HCT116 (cell line): ENCODE measurements around the gene GRM5. TPM values are rescaled to one million over a fixed set of nuclear protein-coding genes. Genes with fewer than 3 reads are reported as not detected.
"Not testable (repeated sequence)": the region's sequence is repeated elsewhere in the genome, so short reads cannot be mapped to it uniquely, and the experiment has no call there.

Experiments
- ATAC-seq: fragments of 200-7000 bp; cut with Tn5 transposase; 2 replicates; pipeline ENCODE4 v1.9.1; 2020; ENCODE audit warnings: mild to moderate bottlenecking, moderate library complexity
- BruUV-seq: library from RNA; stranded (reverse); fragments of 400-500 nt; replicated peaks from 2 replicates; lab custom pipeline; 2021; lab: Mats Ljungman, UMichigan
- CTCF ChIA-PET: fragments of 300-600 bp; sonication (Branson Sonifier 250); formaldehyde crosslinking; loops from one replicate; lab custom pipeline; 2021; ENCODE audit warnings: antibody characterized with exemption; lab: Charles Lee
- POLR2A ChIA-PET: fragments of 300-600, 350-600 bp; sonication (Branson Sonifier 250); formaldehyde crosslinking; loops from one replicate; lab custom pipeline; 2021; ENCODE audit warnings: antibody characterized with exemption; lab: Charles Lee
- RAD21 ChIA-PET, 2 experiments: fragments of 300-600 bp; sonication (Branson Sonifier 250); formaldehyde crosslinking; loops; one replicate each; lab custom pipeline; 2023; ENCODE audit warnings: low total read pairs in 2 of 2; ENCODE audit not compliant: uncharacterized antibody in 2 of 2, unreplicated experiment in 2 of 2, low non-redundant PET in 1 of 2; lab: Charles Lee
- DNase-seq: peaks from one replicate; pipeline ENCODE4 v3.0.0-alpha.2; 2010; ENCODE audit warnings: low read depth, low spot score
- H2AFZ ChIP-seq: fragments of 200-600 bp; shearing (Covaris generic), sonication (generic); 2 replicates; pipeline ENCODE4 v1.6.1; 2017; ENCODE audit warnings: low read depth, mixed run types, mixed read lengths, antibody characterized with exemption, low read length; ENCODE audit not compliant: poor library complexity, severe bottlenecking
- H3K27ac ChIP-seq: 2 replicates; pipeline ENCODE4 v1.5.1; 2012; ENCODE audit warnings: low read depth, low read length
- H3K27me3 ChIP-seq: fragments of 200-600 bp; sonication (generic); 2 replicates; pipeline ENCODE4 v1.6.1; 2016; ENCODE audit warnings: mixed run types, low read length, mixed read lengths; ENCODE audit not compliant: insufficient read depth
- H3K36me3 ChIP-seq, 2 experiments: fragments of 200-500 bp in 1 of 2; fragments of 200-600 bp in 1 of 2; sonication (Bioruptor generic) in 1 of 2; sonication (generic) in 1 of 2; 2 replicates each; pipeline versions ENCODE4 v1.5.1 to v1.6.1; 2014 to 2016; ENCODE audit warnings: low read length in 2 of 2, inconsistent platforms in 1 of 2, mixed read lengths in 1 of 2, mixed run types in 1 of 2; ENCODE audit not compliant: insufficient read depth in 2 of 2, control insufficient read depth in 1 of 2
- H3K4me1 ChIP-seq, 2 experiments: fragments of 200-600 bp in 1 of 2; sonication (generic) in 1 of 2; 2 replicates each; pipeline versions ENCODE4 v1.5.1 to v1.6.1; 2012 to 2017; ENCODE audit warnings: low read length in 2 of 2, inconsistent platforms in 1 of 2, mild to moderate bottlenecking in 1 of 2, mixed read lengths in 1 of 2, mixed run types in 1 of 2, moderate library complexity in 1 of 2; ENCODE audit not compliant: insufficient read depth in 2 of 2, control insufficient read depth in 1 of 2
- H3K4me2 ChIP-seq: fragments of 200-600 bp; sonication (generic); 2 replicates; pipeline ENCODE4 v1.6.1; 2017; ENCODE audit warnings: mixed run types, low read length, mixed read lengths
- H3K4me3 ChIP-seq, 2 experiments: fragments of 200-600 bp in 1 of 2; sonication (generic) in 1 of 2; replicated peaks in 1 of 2; 2 replicates each; pipeline ENCODE4 v1.5.1; 2011 to 2016; ENCODE audit warnings: low read length in 2 of 2, control low read depth in 1 of 2, low read depth in 1 of 2, mild to moderate bottlenecking in 1 of 2, mixed read lengths in 1 of 2, mixed run types in 1 of 2
- H3K79me2 ChIP-seq: fragments of 200-600 bp; sonication (generic); 2 replicates; pipeline ENCODE4 v1.6.1; 2017; ENCODE audit warnings: mild to moderate bottlenecking, mixed run types, low read length, moderate library complexity, mixed read lengths; ENCODE audit not compliant: insufficient read depth
- H3K9ac ChIP-seq: fragments of 200-600 bp; sonication (generic); 2 replicates; pipeline ENCODE4 v1.6.1; 2016; ENCODE audit warnings: low read length, mixed read lengths
- H3K9me2 ChIP-seq: fragments of 200-600 bp; sonication (generic), shearing (Covaris generic); 2 replicates; pipeline ENCODE4 v1.6.1; 2017; ENCODE audit warnings: mixed run types, mild to moderate bottlenecking, moderate library complexity; ENCODE audit not compliant: insufficient read depth
- H3K9me3 ChIP-seq, 2 experiments: fragments of 200-500 bp in 1 of 2; fragments of 200-600 bp in 1 of 2; sonication (Bioruptor generic) in 1 of 2; sonication (generic) in 1 of 2; 2 replicates each; pipeline ENCODE4 v1.6.1; 2014 to 2017; ENCODE audit warnings: low read length in 2 of 2, mixed read lengths in 2 of 2, inconsistent platforms in 1 of 2, low read depth in 1 of 2, mild to moderate bottlenecking in 1 of 2, mixed run types in 1 of 2, moderate library complexity in 1 of 2; ENCODE audit not compliant: control insufficient read depth in 1 of 2, insufficient read depth in 1 of 2
- H4K20me1 ChIP-seq: fragments of 200-600 bp; sonication (generic), shearing (Covaris generic); 2 replicates; pipeline ENCODE4 v1.6.1; 2017; ENCODE audit warnings: mixed run types, mild to moderate bottlenecking, moderate library complexity; ENCODE audit not compliant: insufficient read depth
- ATF3 ChIP-seq: IDR thresholded peaks from 2 replicates; pipeline ENCODE4 v1.6.1; 2012
- CBX3 ChIP-seq: IDR thresholded peaks from 2 replicates; pipeline ENCODE4 v1.6.1; 2012; ENCODE audit warnings: low read depth
- ELF1 ChIP-seq: IDR thresholded peaks from 2 replicates; pipeline ENCODE4 v1.6.1; 2012; ENCODE audit warnings: low read depth, borderline replicate concordance
- EZH2 ChIP-seq: fragments of 200-600 bp; sonication (generic); IDR thresholded peaks from 2 replicates; pipeline ENCODE4 v1.6.1; 2017; ENCODE audit warnings: antibody characterized with exemption, mixed run types
- POLR2AphosphoS5 ChIP-seq: IDR thresholded peaks from 2 replicates; pipeline ENCODE4 v1.6.1; 2011; ENCODE audit warnings: mild to moderate bottlenecking, low read depth, low read length, moderate library complexity
- RAD21 ChIP-seq: IDR thresholded peaks from 2 replicates; pipeline ENCODE4 v1.6.1; 2012; ENCODE audit warnings: low read depth, mild to moderate bottlenecking
- SIN3A ChIP-seq: IDR thresholded peaks from 2 replicates; pipeline ENCODE4 v1.6.1; 2012; ENCODE audit warnings: low read depth
- SRF ChIP-seq: IDR thresholded peaks from 2 replicates; pipeline ENCODE4 v1.6.1; 2012; ENCODE audit warnings: low read depth
- TCF7L2 ChIP-seq: IDR thresholded peaks from 2 replicates; pipeline ENCODE4 v1.7.0; 2011; ENCODE audit warnings: borderline replicate concordance, inconsistent platforms; ENCODE audit not compliant: insufficient read depth, insufficient read length; ENCODE audit errors: extremely low read depth
- YY1 ChIP-seq: IDR thresholded peaks from 2 replicates; pipeline ENCODE4 v1.6.1; 2011; ENCODE audit warnings: low read length, low read depth, moderate library complexity, mild to moderate bottlenecking; ENCODE audit not compliant: insufficient replicate concordance; ENCODE audit errors: extremely low read depth
- ZFX ChIP-seq: fragments of 450-650 bp; IDR thresholded peaks from 2 replicates; pipeline ENCODE4 v1.6.1; 2017
- ZNF274 ChIP-seq: fragments of 200-500 bp; sonication (Bioruptor generic); IDR thresholded peaks from 2 replicates; pipeline ENCODE4 v1.6.1; 2014; ENCODE audit warnings: mild to moderate bottlenecking, low read depth, low read length, inconsistent platforms
- intact Hi-C: fragments of 100-400 bp; cut with micrococcal nuclease; formaldehyde crosslinking; loops from 2 replicates; pipeline ENCODE4 v1.10.0; 2022
- total RNA-seq: library from RNA; stranded (reverse); gene quantifications from one replicate; pipeline ENCODE4 v1.2.1, GENCODE V29; 2021; ENCODE audit not compliant: unreplicated experiment
- TF ChIP-seq, protein P1 (sequence below): IDR thresholded peaks from 2 replicates; pipeline ENCODE4 v1.6.1; 2012
- TF ChIP-seq, protein P2 (sequence below), 3 experiments: fragments of 200-600 bp in 1 of 3; sonication (generic) in 1 of 3; IDR thresholded peaks in 2 of 3; conservative IDR thresholded peaks in 1 of 3; 2 replicates each; pipeline ENCODE4 v1.5.1; 2012 to 2017; ENCODE audit warnings: low read depth in 2 of 3, low read length in 2 of 3, antibody characterized with exemption in 1 of 3, borderline replicate concordance in 1 of 3, control low read depth in 1 of 3, mild to moderate bottlenecking in 1 of 3, mixed read lengths in 1 of 3, mixed run types in 1 of 3, moderate library complexity in 1 of 3; ENCODE audit not compliant: insufficient read depth in 1 of 3
- TF ChIP-seq, protein P3 (sequence below): IDR thresholded peaks from 2 replicates; pipeline ENCODE4 v1.6.1; 2012; ENCODE audit warnings: low read depth

Gene GRM5
- total RNA-seq, 1 experiment from 2014 or later: not detected

GRCh38 chr11:89029671-89030070 lies 36.1 kb downstream of the GRM5 start:
- H3K9me2 ChIP-seq, DNase-seq, intact Hi-C loops, H3K79me2 ChIP-seq, RAD21 ChIA-PET, H3K9me3 ChIP-seq, POLR2A ChIA-PET, H3K4me2 ChIP-seq, H3K4me3 ChIP-seq, BruUV-seq, H3K36me3 ChIP-seq, H3K9ac ChIP-seq, H3K4me1 ChIP-seq, H3K27me3 ChIP-seq, CTCF ChIA-PET, H2AFZ ChIP-seq, H3K27ac ChIP-seq, H4K20me1 ChIP-seq, ATAC-seq: not testable (repeated sequence)

DNA sequence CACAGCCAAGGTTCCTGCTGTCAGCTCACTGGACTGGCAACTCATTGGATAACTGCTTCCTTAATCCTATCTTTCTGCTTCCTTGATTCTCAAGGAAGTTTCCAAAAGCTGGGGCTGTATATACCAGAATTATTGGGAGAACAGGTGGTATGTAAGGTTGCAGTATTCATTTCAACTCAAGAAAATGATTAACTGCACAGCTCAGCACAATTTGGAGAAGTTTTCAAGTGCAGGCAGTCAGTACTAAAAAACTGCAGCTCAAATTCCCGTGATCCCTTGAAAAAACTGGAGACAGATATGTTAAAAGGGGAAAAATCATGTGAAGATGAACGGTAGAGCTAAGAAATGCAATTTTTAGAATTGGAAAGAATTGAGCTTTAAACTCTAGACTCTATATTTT lies 44.4 kb downstream of the GRM5 start:
- Histone ChIP-seq H3K36me3 (no peaks in the 10 kb centered on the region), H3K4me1 (no peaks in the 10 kb centered on the region), H3K79me2 (no peaks in the 10 kb centered on the region), H3K4me2 (no peak overlapping the region), H3K9ac (no peak overlapping the region), H3K27ac (no peak overlapping the region), H3K4me3 (no peak overlapping the region), H3K9me3 (no peaks in the 10 kb centered on the region), H2AFZ (no peak overlapping the region), H3K27me3 (no peaks in the 10 kb centered on the region), H4K20me1 (no peaks in the 10 kb centered on the region), H3K9me2 (no peaks in the 10 kb centered on the region)
- ChIA-PET POLR2A (no interaction called here), CTCF (no interaction called here), RAD21 (no interaction called here)
- BruUV-seq: no TSS peak
- ATAC-seq (no peak), DNase-seq (no peak)
- intact Hi-C loops: no loop called here
- TF ChIP-seq, protein P1, sequence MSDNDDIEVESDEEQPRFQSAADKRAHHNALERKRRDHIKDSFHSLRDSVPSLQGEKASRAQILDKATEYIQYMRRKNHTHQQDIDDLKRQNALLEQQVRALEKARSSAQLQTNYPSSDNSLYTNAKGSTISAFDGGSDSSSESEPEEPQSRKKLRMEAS: no peak
- TF ChIP-seq POLR2AphosphoS5 (no peak), ELF1 (no peak), ZFX (no peak), RAD21 (no peak), ATF3 (no peak), SRF (no peak), ZNF274 (no peak), CBX3 (no peak), YY1 (no peak), TCF7L2 (no peak), SIN3A (no peak), EZH2 (no peak)
- TF ChIP-seq, protein P2, sequence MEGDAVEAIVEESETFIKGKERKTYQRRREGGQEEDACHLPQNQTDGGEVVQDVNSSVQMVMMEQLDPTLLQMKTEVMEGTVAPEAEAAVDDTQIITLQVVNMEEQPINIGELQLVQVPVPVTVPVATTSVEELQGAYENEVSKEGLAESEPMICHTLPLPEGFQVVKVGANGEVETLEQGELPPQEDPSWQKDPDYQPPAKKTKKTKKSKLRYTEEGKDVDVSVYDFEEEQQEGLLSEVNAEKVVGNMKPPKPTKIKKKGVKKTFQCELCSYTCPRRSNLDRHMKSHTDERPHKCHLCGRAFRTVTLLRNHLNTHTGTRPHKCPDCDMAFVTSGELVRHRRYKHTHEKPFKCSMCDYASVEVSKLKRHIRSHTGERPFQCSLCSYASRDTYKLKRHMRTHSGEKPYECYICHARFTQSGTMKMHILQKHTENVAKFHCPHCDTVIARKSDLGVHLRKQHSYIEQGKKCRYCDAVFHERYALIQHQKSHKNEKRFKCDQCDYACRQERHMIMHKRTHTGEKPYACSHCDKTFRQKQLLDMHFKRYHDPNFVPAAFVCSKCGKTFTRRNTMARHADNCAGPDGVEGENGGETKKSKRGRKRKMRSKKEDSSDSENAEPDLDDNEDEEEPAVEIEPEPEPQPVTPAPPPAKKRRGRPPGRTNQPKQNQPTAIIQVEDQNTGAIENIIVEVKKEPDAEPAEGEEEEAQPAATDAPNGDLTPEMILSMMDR (IDR thresholded peaks at IDR 0.05 in 2 of 3, conservative IDR thresholded peaks at IDR 0.05 in 1 of 3; ENCODE audit: borderline replicate concordance in 1 of 3, insufficient read depth in 1 of 3, low read depth in 2 of 3, low read length in 2 of 3): no peak
- TF ChIP-seq, protein P3, sequence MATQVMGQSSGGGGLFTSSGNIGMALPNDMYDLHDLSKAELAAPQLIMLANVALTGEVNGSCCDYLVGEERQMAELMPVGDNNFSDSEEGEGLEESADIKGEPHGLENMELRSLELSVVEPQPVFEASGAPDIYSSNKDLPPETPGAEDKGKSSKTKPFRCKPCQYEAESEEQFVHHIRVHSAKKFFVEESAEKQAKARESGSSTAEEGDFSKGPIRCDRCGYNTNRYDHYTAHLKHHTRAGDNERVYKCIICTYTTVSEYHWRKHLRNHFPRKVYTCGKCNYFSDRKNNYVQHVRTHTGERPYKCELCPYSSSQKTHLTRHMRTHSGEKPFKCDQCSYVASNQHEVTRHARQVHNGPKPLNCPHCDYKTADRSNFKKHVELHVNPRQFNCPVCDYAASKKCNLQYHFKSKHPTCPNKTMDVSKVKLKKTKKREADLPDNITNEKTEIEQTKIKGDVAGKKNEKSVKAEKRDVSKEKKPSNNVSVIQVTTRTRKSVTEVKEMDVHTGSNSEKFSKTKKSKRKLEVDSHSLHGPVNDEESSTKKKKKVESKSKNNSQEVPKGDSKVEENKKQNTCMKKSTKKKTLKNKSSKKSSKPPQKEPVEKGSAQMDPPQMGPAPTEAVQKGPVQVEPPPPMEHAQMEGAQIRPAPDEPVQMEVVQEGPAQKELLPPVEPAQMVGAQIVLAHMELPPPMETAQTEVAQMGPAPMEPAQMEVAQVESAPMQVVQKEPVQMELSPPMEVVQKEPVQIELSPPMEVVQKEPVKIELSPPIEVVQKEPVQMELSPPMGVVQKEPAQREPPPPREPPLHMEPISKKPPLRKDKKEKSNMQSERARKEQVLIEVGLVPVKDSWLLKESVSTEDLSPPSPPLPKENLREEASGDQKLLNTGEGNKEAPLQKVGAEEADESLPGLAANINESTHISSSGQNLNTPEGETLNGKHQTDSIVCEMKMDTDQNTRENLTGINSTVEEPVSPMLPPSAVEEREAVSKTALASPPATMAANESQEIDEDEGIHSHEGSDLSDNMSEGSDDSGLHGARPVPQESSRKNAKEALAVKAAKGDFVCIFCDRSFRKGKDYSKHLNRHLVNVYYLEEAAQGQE: no peak
